SK-N-SH (cell line): ENCODE results near the gene ZSCAN25. TPM values are rescaled to one million over a fixed set of nuclear protein-coding genes. Genes with fewer than 3 reads are reported as not detected.

Experiments
- CTCF ChIA-PET: fragments of 300-600, 350-600 bp; formaldehyde crosslinking; extraction: SDS; loops from one replicate; lab custom pipeline; 2021; lab: Yijun Ruan, JAX
- POLR2A ChIA-PET: fragments of 350-600 bp; sonication (Branson Sonifier 250); formaldehyde crosslinking; extraction: SDS; loops from one replicate; lab custom pipeline; 2020; ENCODE audit warnings: antibody characterized with exemption, inconsistent platforms; lab: Yijun Ruan, JAX
- DNase-seq: peaks from one replicate; pipeline ENCODE4 v3.0.0; 2012
- H2AFZ ChIP-seq: fragments of 200-600 bp; sonication (generic); 2 replicates; pipeline ENCODE4 v1.8.1; 2016; ENCODE audit warnings: antibody characterized with exemption, mild to moderate bottlenecking, low read depth
- H3F3A ChIP-seq: fragments of 200-600 bp; sonication (generic); replicated peaks from 2 replicates; pipeline ENCODE3; 2016; ENCODE audit warnings: antibody characterized with exemption, mild to moderate bottlenecking; ENCODE audit not compliant: insufficient read depth
- H3K27ac ChIP-seq, 2 experiments: fragments of 200-500 bp in 1 of 2; fragments of 200-600 bp in 1 of 2; sonication (Bioruptor generic) in 1 of 2; sonication (generic), shearing (Covaris generic) in 1 of 2; 2 replicates each; pipeline versions ENCODE4 v1.5.1 to v1.6.1; 2014 to 2016; ENCODE audit warnings: low read depth in 2 of 2, inconsistent platforms in 1 of 2, low read length in 1 of 2, mild to moderate bottlenecking in 1 of 2, mixed read lengths in 1 of 2
- H3K27me3 ChIP-seq: fragments of 200-600 bp; sonication (generic), shearing (Covaris generic); 2 replicates; pipeline ENCODE4 v1.6.1; 2016; ENCODE audit warnings: mixed run types; ENCODE audit not compliant: insufficient read depth
- H3K36me3 ChIP-seq, 2 experiments: fragments of 200-500 bp in 1 of 2; fragments of 200-600 bp in 1 of 2; sonication (Bioruptor generic) in 1 of 2; sonication (generic) in 1 of 2; replicated peaks in 1 of 2; 2 replicates each; pipeline versions ENCODE3 to v1.5.1; 2014 to 2016; ENCODE audit warnings: low read length in 1 of 2, mild to moderate bottlenecking in 1 of 2; ENCODE audit not compliant: insufficient read depth in 2 of 2, control insufficient read depth in 1 of 2
- H3K4me1 ChIP-seq, 2 experiments: fragments of 200-500 bp in 1 of 2; fragments of 200-600 bp in 1 of 2; sonication (Bioruptor generic) in 1 of 2; sonication (generic), shearing (Covaris generic) in 1 of 2; 2 replicates each; pipeline versions ENCODE4 v1.5.1 to v1.6.1; 2014 to 2016; ENCODE audit warnings: low read depth in 1 of 2, low read length in 1 of 2, mixed run types in 1 of 2; ENCODE audit not compliant: insufficient read depth in 2 of 2, control insufficient read depth in 1 of 2
- H3K4me2 ChIP-seq: fragments of 200-600 bp; sonication (generic), shearing (Covaris generic); 2 replicates; pipeline ENCODE4 v1.6.1; 2017; ENCODE audit warnings: mixed run types
- H3K4me3 ChIP-seq, 2 experiments: fragments of 200-500 bp in 1 of 2; fragments of 200-600 bp in 1 of 2; sonication (Bioruptor generic) in 1 of 2; sonication (generic), shearing (Covaris generic) in 1 of 2; 2 replicates each; pipeline versions ENCODE4 v1.5.1 to v1.8.1; 2014 to 2016; ENCODE audit warnings: low read depth in 2 of 2, inconsistent platforms in 1 of 2, low read length in 1 of 2, mild to moderate bottlenecking in 1 of 2, mixed read lengths in 1 of 2, moderate library complexity in 1 of 2
- H3K79me2 ChIP-seq: fragments of 200-600 bp; sonication (generic); 2 replicates; pipeline ENCODE4 v1.8.1; 2017; ENCODE audit warnings: mild to moderate bottlenecking; ENCODE audit not compliant: insufficient read depth
- H3K9ac ChIP-seq: fragments of 200-600 bp; sonication (generic); 2 replicates; pipeline ENCODE4 v1.6.1; 2017; ENCODE audit warnings: mixed run types
- H3K9me2 ChIP-seq: fragments of 200-600 bp; sonication (generic); 2 replicates; pipeline ENCODE4 v1.6.1; 2017; ENCODE audit warnings: mixed run types
- H3K9me3 ChIP-seq: fragments of 200-600 bp; sonication (generic); 2 replicates; pipeline ENCODE4 v1.6.1; 2017; ENCODE audit warnings: mixed run types, mild to moderate bottlenecking, moderate library complexity
- H4K20me1 ChIP-seq: fragments of 200-600 bp; sonication (generic); 2 replicates; pipeline ENCODE4 v1.6.1; 2017; ENCODE audit warnings: mild to moderate bottlenecking, mixed run types; ENCODE audit not compliant: insufficient read depth
- CHD2 ChIP-seq: fragments of 150-350 bp; IDR thresholded peaks from 2 replicates; pipeline ENCODE4 v1.6.1; 2018; ENCODE audit warnings: low read length; ENCODE audit not compliant: partially characterized antibody
- CTCF ChIP-seq: fragments of 200-600 bp; sonication (generic); IDR thresholded peaks from 2 replicates; pipeline ENCODE4 v1.6.1; 2017; ENCODE audit warnings: antibody characterized with exemption, mild to moderate bottlenecking, moderate library complexity
- EP300 ChIP-seq, 2 experiments: IDR thresholded peaks; 2 replicates each; pipeline versions ENCODE4 v1.4.0 to v1.6.1; 2012; ENCODE audit warnings: borderline replicate concordance in 1 of 2, low read depth in 1 of 2, low read length in 1 of 2
- FOSL2 ChIP-seq: IDR thresholded peaks from 2 replicates; pipeline ENCODE4 v1.4.0; 2012; ENCODE audit warnings: low read depth, mild to moderate bottlenecking, moderate library complexity, borderline replicate concordance
- FOXJ3 ChIP-seq: sonication (generic); formaldehyde crosslinking; IDR thresholded peaks from 2 replicates; pipeline ENCODE4 v1.5.1; 2020; ENCODE audit warnings: mild to moderate bottlenecking, missing genetic modification reagents
- GATA2 ChIP-seq: sonication (generic); formaldehyde crosslinking; IDR thresholded peaks from 2 replicates; pipeline ENCODE4 v1.5.0; 2020; ENCODE audit warnings: mild to moderate bottlenecking, missing genetic modification reagents
- IRF3 ChIP-seq: fragments of 150-350 bp; IDR thresholded peaks from 2 replicates; pipeline ENCODE4 v1.6.1; 2016; ENCODE audit warnings: mild to moderate bottlenecking, low read depth, low read length
- MAX ChIP-seq: IDR thresholded peaks from 2 replicates; pipeline ENCODE4 v1.4.0; 2012; ENCODE audit warnings: low read depth
- MXI1 ChIP-seq: IDR thresholded peaks from 2 replicates; pipeline ENCODE4 v1.6.1; 2012; ENCODE audit warnings: mild to moderate bottlenecking, low read depth, low read length, improper control_type of control experiment
- RAD21 ChIP-seq: IDR thresholded peaks from 2 replicates; pipeline ENCODE4 v1.6.1; 2012; ENCODE audit warnings: mild to moderate bottlenecking, low read length
- RCOR1 ChIP-seq: fragments of 150-350 bp; IDR thresholded peaks from 2 replicates; pipeline ENCODE4 v1.6.1; 2017; ENCODE audit warnings: antibody characterized with exemption, low read length
- TAF1 ChIP-seq: IDR thresholded peaks from 2 replicates; pipeline ENCODE4 v1.6.1; 2012; ENCODE audit warnings: low read depth, mild to moderate bottlenecking, low read length, moderate library complexity, borderline replicate concordance
- TCF12 ChIP-seq: IDR thresholded peaks from 2 replicates; pipeline ENCODE4 v1.4.0; 2012
- USF1 ChIP-seq: IDR thresholded peaks from 2 replicates; pipeline ENCODE4 v1.4.0; 2012; ENCODE audit warnings: low read depth, borderline replicate concordance
- USF2 ChIP-seq: fragments of 150-350 bp; IDR thresholded peaks from 2 replicates; pipeline ENCODE4 v1.6.1; 2017; ENCODE audit warnings: antibody characterized with exemption, low read length, low read depth, borderline replicate concordance
- YY1 ChIP-seq: IDR thresholded peaks from 2 replicates; pipeline ENCODE4 v1.4.0; 2012; ENCODE audit warnings: low read depth, mild to moderate bottlenecking
- ZBTB33 ChIP-seq: IDR thresholded peaks from 2 replicates; pipeline ENCODE4 v1.4.0; 2012; ENCODE audit warnings: low read depth, borderline replicate concordance
- WGBS: methylation state at CpG from one replicate; pipeline ENCODE4 v1.1.6; 2017; ENCODE audit warnings: low lambda C conversion rate; 5-methylcytosine and 5-hydroxymethylcytosine counted together
- polyA plus RNA-seq, 3 experiments: library from polyadenylated mRNA; depleted of rRNA; stranded (reverse); fragments of >200 nt; gene quantifications; 2 replicates each; pipeline ENCODE4 v1.2.3, GENCODE V29; 2012

ZSCAN25 gene
- polyA plus RNA-seq, 1 of the 3 experiments (the other 2 are of a cell fraction), result 14.9 TPM

- H3K9ac ChIP-seq, result no peak overlapping the region
- H3K27ac ChIP-seq, result no peak overlapping the region
- H3K9me2 ChIP-seq, result no peaks in the 10 kb centered on the region
- no peaks in the 10 kb centered on the region for H3K27me3 ChIP-seq
- no peak for DNase-seq
- WGBS, result 97% methylated on average over 15 of the region's 20 CpGs
- peaks cover 57 to 79% of the 10 kb centered on the region in 2 experiments for H3K36me3 ChIP-seq
- H3K4me2 ChIP-seq, result no peak overlapping the region
- TF ChIP-seq FOXJ3 (CRISPR knock-in tag), result no peak
- no peak for TF ChIP-seq FOSL2
- TF ChIP-seq RCOR1, result no peak
- TF ChIP-seq GATA2 (CRISPR knock-in tag), result no peak
- no peak for TF ChIP-seq TCF12
- no peak for TF ChIP-seq EP300 (IDR thresholded peaks at IDR 0.05; ENCODE audit: borderline replicate concordance in 1 of 2, low read depth in 1 of 2, low read length in 1 of 2)
- TF ChIP-seq MAX, result no peak
- TF ChIP-seq ZBTB33, result no peak
- TF ChIP-seq MXI1, result no peak
- no peak for TF ChIP-seq IRF3
- no peak for TF ChIP-seq USF2
- TF ChIP-seq TAF1, result no peak
- no peak for TF ChIP-seq RAD21
- TF ChIP-seq CHD2, result no peak
- no peak for TF ChIP-seq YY1
- no peak for TF ChIP-seq CTCF
- no peak for TF ChIP-seq USF1
- TF ChIP-seq, all 33 proteins: peak for 0
- ChIA-PET POLR2A (interaction anchor here (0.8 to 3.4 kb wide), 2 partner anchors 12 to 13 kb away, joined by 3 to 13 read pairs; partner anchors contain the start of gene ZSCAN25), CTCF (interaction anchor here (1.1 to 2.1 kb wide), 2 partner anchors 12 to 14 kb away, joined by 5 read pairs; partner anchors contain the start of gene ZSCAN25)
- no peak overlapping the region for H2AFZ ChIP-seq
- no peak overlapping the region for H3K4me3 ChIP-seq
- H3K9me3 ChIP-seq, result no peaks in the 10 kb centered on the region
- H3K79me2 ChIP-seq, result peaks cover 5% of the 10 kb centered on the region; the same call in 1 of the 2 replicates
- no peaks in the 10 kb centered on the region for H3K4me1 ChIP-seq
- peaks cover 12% of the 10 kb centered on the region for H3F3A ChIP-seq
- H4K20me1 ChIP-seq, result no peaks in the 10 kb centered on the region
Measured at GRCh38 chr7:99629643-99630042, 12.9 kb downstream of the ZSCAN25 start.
